ENCODE results near the gene WDR59. TPM values are rescaled to one million over a fixed set of nuclear protein-coding genes. Genes with fewer than 3 reads are reported as not detected.

Gene WDR59
- total and polyA plus RNA-seq, 9 of the 15 experiments (the other 6 are each of a cell fraction or from before 2014, with no cell fraction given), result 12.7 to 126 (median 34.7) TPM

DNA sequence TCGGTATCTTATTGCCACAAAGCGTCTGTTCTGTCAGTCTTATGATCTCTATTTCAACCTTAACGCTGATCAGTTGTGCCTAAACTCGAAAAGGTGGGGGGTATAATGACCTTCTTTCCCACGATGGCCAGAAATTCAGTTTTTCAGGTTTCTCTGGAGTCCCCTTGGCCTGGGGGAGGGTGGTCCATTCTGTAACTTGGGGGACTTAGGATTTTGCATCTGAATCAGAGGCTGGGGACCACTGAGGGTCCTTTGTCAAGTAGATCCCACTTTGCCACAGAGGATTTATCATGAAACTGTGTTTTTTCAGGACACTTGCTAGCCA is 6.3 kb upstream of the WDR59 start:
- CTCF ChIA-PET (ENCODE audit: low intra/inter-chr PET ratio), result no interaction called here
- no peak for DNase-seq (ENCODE audit: extremely low read depth in 1 of 4, low spot score in 3 of 4)
- no TSS peak for BruUV-seq (replicated peaks)
- Histone ChIP-seq H3K9ac (ENCODE audit: insufficient read depth in 1 of 2, low read depth in 2 of 2, low read length in 2 of 2) (peak overlapping the region in 1 of 2 experiments; percentile 42; a peak in 2 of 4 replicates), H3K27me3 (ENCODE audit: control insufficient read depth in 2 of 2, insufficient read depth in 2 of 2, low read length in 2 of 2) (no peaks in the 10 kb centered on the region), H3K4me1 (replicated peaks in 1 of 2; ENCODE audit: control insufficient read depth in 2 of 2, insufficient read depth in 2 of 2, low read length in 2 of 2) (peaks cover 37 to 39% of the 10 kb centered on the region in 2 experiments), H3K9me1 (ENCODE audit: control insufficient read depth, insufficient read depth, low read length) (no peaks in the 10 kb centered on the region), H3K27ac (ENCODE audit: extremely low read depth, low read depth, low read length) (peak overlapping the region; percentile 44), H3K36me3 (ENCODE audit: control insufficient read depth, insufficient read depth, low read length) (no peaks in the 10 kb centered on the region), H3K9me3 (replicated peaks; ENCODE audit: control insufficient read depth, insufficient read depth, low read depth, low read length) (no peaks in the 10 kb centered on the region), H3K4me3 (no peak overlapping the region), H3K79me2 (ENCODE audit: control insufficient read depth, insufficient read depth, low read length) (no peaks in the 10 kb centered on the region), H3K4me2 (ENCODE audit: insufficient read depth, low read length) (peak overlapping the region; percentile 55; the same call in 1 of the 2 replicates), H4K20me1 (replicated peaks; ENCODE audit: control insufficient read depth, insufficient read depth, low read length) (no peaks in the 10 kb centered on the region), H2AFZ (ENCODE audit: low read depth, low read length) (peak overlapping the region; percentile 22; the same call in 1 of the 2 replicates)
- in situ Hi-C loops (cut with MboI), result loop anchor here (5.0 kb wide), 1 partner anchor 116 kb away; no protein-coding TSS in a partner anchor
- POLR2A ChIA-PET, result interaction anchor here (1.2 kb wide), 1 partner anchor 14 kb away, joined by 4 read pairs; no protein-coding TSS in a partner anchor
- no peak for FAIRE-seq
- WGBS (ENCODE audit: insufficient coverage, low coverage, missing lambda C conversion rate), result 32% methylated on average over 5 of the region's 5 CpGs
- intact Hi-C loops (cut with micrococcal nuclease), result no loop called here
- ATAC-seq, result no peak
- TF ChIP-seq KDM1A (IDR thresholded peaks at IDR 0.05) (0 out of 4 replicates have a peak, but pooled peaks of 1 of the 2 experiments have one; percentile 8), RBBP5 (IDR thresholded peaks at IDR 0.05; ENCODE audit: borderline replicate concordance, insufficient read depth, low read length, poor library complexity, severe bottlenecking) (peak; percentile 36), RREB1 (CRISPR knock-in tag; IDR thresholded peaks at IDR 0.05) (no peak), KLF13 (tag; IDR thresholded peaks at IDR 0.05; ENCODE audit: borderline replicate concordance, low read depth) (no peak)
